Measurements from ENCODE around the gene RSPO3.
"Not testable (repeated sequence)": the region's sequence is repeated elsewhere in the genome, so short reads cannot be mapped to it uniquely, and the experiment has no call there.

The RSPO3 gene

DNA sequence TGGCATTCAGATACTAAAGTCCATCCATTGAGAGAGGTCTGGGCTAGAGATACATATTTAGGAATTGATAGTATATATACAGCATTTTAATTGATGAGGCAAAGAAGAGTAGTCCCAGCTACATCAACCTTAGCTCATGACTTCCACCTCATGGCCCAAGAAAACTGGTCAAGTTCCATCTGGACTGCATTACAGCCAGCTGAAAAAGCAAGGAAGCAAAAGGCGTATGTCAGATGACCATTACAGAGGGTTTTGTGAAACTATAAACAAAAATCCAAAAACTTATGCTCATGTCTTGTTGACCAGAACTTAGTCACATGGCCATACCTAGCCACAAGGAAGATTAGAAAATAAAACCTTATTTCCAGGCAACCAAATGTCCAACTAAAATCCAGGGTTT lies 101.4 kb downstream of the RSPO3 start:
- no peak for TF ChIP-seq CTCF (IDR thresholded peaks at IDR 0.05; ENCODE audit: low read depth, low read length, missing control alignments)
- in situ Hi-C loops (cut with HindIII; ENCODE audit: low sequenced_read_pairs) = no loop called here
- DNase-seq (ENCODE audit: low read depth) = no peak

DNA sequence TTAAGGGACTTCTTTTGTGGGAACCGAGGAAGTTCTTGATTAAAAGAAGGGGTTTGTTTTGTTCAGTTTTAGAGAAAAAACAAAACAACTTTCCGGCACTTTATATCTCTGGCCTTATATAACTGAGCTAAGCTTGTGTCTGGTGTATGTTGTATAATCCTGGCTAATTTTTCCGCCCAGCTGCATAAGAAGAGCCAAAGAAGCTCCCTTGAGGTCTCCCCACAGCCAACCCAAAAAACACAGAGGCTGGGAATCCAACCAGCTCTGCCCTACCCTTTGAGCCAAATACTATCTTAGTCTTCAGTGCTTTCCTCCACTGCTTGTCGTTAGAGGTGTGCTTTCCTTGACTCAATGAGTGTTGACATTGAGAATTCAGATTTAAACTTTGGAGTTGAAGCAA lies 102.7 kb downstream of the RSPO3 start:
- DNase-seq (ENCODE audit: low read depth) = no peak
- no peak overlapping the region for H3K4me3 ChIP-seq (ENCODE audit: low read depth, low read length)
- no peak for TF ChIP-seq CTCF (IDR thresholded peaks at IDR 0.05; ENCODE audit: low read depth, low read length, missing control alignments)
- in situ Hi-C loops (cut with HindIII; ENCODE audit: low sequenced_read_pairs) = no loop called here

More for the DNA sequence above, 101.4 kb downstream of the RSPO3 start:
- H3K4me3 ChIP-seq (ENCODE audit: low read depth, low read length) = no peak overlapping the region

DNA sequence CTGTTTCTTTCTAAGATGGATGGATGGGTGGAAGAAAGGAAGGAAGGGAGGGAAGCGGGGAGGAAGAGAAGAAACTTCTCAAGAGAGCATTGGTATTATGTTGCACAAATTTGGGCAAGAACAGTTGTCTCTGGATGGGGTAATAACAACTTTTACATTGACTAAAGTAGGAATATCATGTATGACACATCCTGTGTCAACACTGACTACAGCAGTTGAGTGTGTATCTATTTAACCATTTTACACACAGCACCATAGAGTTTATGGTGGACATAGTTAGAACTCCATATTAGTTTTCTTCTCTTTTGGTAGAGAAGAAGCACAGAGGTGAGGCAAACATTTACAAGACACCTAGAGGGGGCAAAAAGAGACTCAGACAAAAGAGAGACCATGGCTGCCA lies 103.9 kb downstream of the RSPO3 start:
- in situ Hi-C loops (cut with HindIII; ENCODE audit: low sequenced_read_pairs) = no loop called here
- no peak overlapping the region for H3K4me3 ChIP-seq (ENCODE audit: low read depth, low read length)
- TF ChIP-seq CTCF (IDR thresholded peaks at IDR 0.05; ENCODE audit: low read depth, low read length, missing control alignments) = no peak
- DNase-seq (ENCODE audit: low read depth) = no peak

DNA sequence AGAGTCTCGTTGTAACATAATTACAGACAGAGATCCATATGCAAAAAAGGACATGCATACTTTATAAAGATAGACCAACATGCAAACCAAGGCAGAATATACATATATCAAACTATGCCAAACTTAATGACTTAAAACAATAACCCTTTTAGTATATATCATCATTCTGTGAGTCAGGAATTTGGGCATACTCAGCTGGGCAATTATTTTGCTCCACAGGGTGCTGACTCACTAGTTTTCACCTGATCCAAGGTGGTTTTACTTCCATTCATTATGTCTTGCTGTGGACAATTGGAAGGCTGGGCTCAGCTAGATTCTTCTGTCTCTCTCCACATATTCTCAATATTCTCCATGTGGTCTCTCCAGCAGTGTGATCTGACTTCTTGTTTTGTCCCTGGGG lies 107.0 kb downstream of the RSPO3 start:
- no peak for TF ChIP-seq CTCF (IDR thresholded peaks at IDR 0.05; ENCODE audit: low read depth, low read length, missing control alignments)
- H3K4me3 ChIP-seq (ENCODE audit: low read depth, low read length) = no peak overlapping the region
- no peak for DNase-seq (ENCODE audit: low read depth)
- in situ Hi-C loops (cut with HindIII; ENCODE audit: low sequenced_read_pairs) = no loop called here

DNA sequence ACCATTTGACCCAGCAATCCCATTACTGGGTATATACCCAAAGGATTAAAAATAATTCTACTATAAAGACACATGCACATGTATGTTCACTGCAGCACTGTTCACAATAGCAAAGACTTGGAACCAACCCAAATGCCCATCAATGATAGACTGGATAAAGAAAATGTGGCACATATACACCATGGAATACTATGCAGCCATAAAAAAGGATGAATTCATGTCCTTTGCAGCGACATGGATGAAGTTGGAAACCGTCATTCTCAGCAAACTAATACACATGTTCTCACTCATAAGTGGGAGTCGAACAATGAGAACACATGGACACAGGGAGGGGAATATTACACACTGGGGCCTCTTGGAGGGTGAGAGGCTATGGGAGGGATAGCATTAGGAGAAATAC lies 115.3 kb downstream of the RSPO3 start:
- DNase-seq (ENCODE audit: low read depth); in situ Hi-C loops (cut with HindIII; ENCODE audit: low sequenced_read_pairs): not testable (repeated sequence)

GRCh38 chr6:127243501-127243900 lies 125.0 kb downstream of the RSPO3 start:
- no peak for TF ChIP-seq CTCF (IDR thresholded peaks at IDR 0.05; ENCODE audit: low read depth, low read length, missing control alignments)
- no peak for DNase-seq (ENCODE audit: low read depth)
- H3K4me3 ChIP-seq (ENCODE audit: low read depth, low read length) = no peak overlapping the region
- in situ Hi-C loops (cut with HindIII; ENCODE audit: low sequenced_read_pairs) = no loop called here

More for the DNA sequence above, 115.3 kb downstream of the RSPO3 start:
- H3K4me3 ChIP-seq (ENCODE audit: low read depth, low read length) = not testable (repeated sequence)
